Glutamatergic neuron (in vitro differentiated cells): ENCODE results near the gene EGLN3. TPM values are rescaled to one million over a fixed set of nuclear protein-coding genes. Genes with fewer than 3 reads are reported as not detected.
A peak's percentile ranks its signal among the peaks of the same experiment; 100 is the strongest.

ENCODE experiments used
- DNase-seq: peaks from one replicate; pipeline ENCODE4 v3.0.0; 2022
- H3K27ac Mint-ChIP-seq: one replicate; pipeline ENCODE4 v1.8.0; 2020; ENCODE audit warnings: mild to moderate bottlenecking, mixed read lengths, inconsistent platforms; ENCODE audit not compliant: unreplicated experiment
- H3K27me3 Mint-ChIP-seq: one replicate; pipeline ENCODE4 v1.8.0; 2020; ENCODE audit warnings: mild to moderate bottlenecking, moderate library complexity, mixed read lengths, inconsistent platforms; ENCODE audit not compliant: unreplicated experiment
- H3K36me3 Mint-ChIP-seq: one replicate; pipeline ENCODE4 v1.8.0; 2020; ENCODE audit warnings: mild to moderate bottlenecking, mixed read lengths, inconsistent platforms; ENCODE audit not compliant: unreplicated experiment
- H3K4me1 Mint-ChIP-seq: one replicate; pipeline ENCODE4 v1.8.0; 2020; ENCODE audit warnings: mild to moderate bottlenecking, low read depth, mixed read lengths, inconsistent platforms; ENCODE audit not compliant: unreplicated experiment
- H3K4me3 Mint-ChIP-seq: one replicate; pipeline ENCODE4 v1.8.0; 2020; ENCODE audit warnings: mild to moderate bottlenecking, mixed read lengths, inconsistent platforms; ENCODE audit not compliant: unreplicated experiment
- H3K9me3 Mint-ChIP-seq: one replicate; pipeline ENCODE4 v1.8.0; 2020; ENCODE audit warnings: mild to moderate bottlenecking, moderate library complexity, mixed read lengths, inconsistent platforms; ENCODE audit not compliant: unreplicated experiment
- total RNA-seq: library from RNA; stranded (reverse); fragmentation: NEBNext Ultra II Directional; extraction: Animal tissue kit (Norgen Biotek cat#: 25700); gene quantifications from one replicate; pipeline ENCODE4 v1.2.1, GENCODE V29; 2021; ENCODE audit not compliant: unreplicated experiment
- TF ChIP-seq, protein P1 (sequence below): fragments of 200-600 bp; sonication (generic); IDR thresholded peaks from one replicate; pipeline ENCODE4 v1.5.0; 2021; ENCODE audit not compliant: partially characterized antibody, unreplicated experiment

The EGLN3 gene
- total RNA-seq, 1 donor from 2014 or later, result 1.9 TPM

GRCh38 chr14:33943096-33943883 lies 7.6 kb downstream of the EGLN3 start:
- H3K27me3 Mint-ChIP-seq, result no peaks in the 10 kb centered on the region
- H3K36me3 Mint-ChIP-seq, result no peaks in the 10 kb centered on the region
- H3K27ac Mint-ChIP-seq, result no peak overlapping the region
- H3K9me3 Mint-ChIP-seq, result no peaks in the 10 kb centered on the region
- peaks cover 2% of the 10 kb centered on the region for H3K4me1 Mint-ChIP-seq
- H3K4me3 Mint-ChIP-seq, result no peak overlapping the region
- TF ChIP-seq, protein P1, sequence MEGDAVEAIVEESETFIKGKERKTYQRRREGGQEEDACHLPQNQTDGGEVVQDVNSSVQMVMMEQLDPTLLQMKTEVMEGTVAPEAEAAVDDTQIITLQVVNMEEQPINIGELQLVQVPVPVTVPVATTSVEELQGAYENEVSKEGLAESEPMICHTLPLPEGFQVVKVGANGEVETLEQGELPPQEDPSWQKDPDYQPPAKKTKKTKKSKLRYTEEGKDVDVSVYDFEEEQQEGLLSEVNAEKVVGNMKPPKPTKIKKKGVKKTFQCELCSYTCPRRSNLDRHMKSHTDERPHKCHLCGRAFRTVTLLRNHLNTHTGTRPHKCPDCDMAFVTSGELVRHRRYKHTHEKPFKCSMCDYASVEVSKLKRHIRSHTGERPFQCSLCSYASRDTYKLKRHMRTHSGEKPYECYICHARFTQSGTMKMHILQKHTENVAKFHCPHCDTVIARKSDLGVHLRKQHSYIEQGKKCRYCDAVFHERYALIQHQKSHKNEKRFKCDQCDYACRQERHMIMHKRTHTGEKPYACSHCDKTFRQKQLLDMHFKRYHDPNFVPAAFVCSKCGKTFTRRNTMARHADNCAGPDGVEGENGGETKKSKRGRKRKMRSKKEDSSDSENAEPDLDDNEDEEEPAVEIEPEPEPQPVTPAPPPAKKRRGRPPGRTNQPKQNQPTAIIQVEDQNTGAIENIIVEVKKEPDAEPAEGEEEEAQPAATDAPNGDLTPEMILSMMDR, result no peak
- DNase-seq, result no peak

GRCh38 chr14:33941718-33942117 lies 9.2 kb downstream of the EGLN3 start:
- TF ChIP-seq, protein P1, result no peak
- Mint-ChIP-seq H3K27ac (no peak overlapping the region), H3K4me1 (peaks cover 4% of the 10 kb centered on the region), H3K9me3 (no peaks in the 10 kb centered on the region), H3K36me3 (no peaks in the 10 kb centered on the region), H3K27me3 (no peaks in the 10 kb centered on the region), H3K4me3 (no peak overlapping the region)
- no peak for DNase-seq

GRCh38 chr14:33940561-33941011 lies 10.3 kb downstream of the EGLN3 start:
- H3K27ac Mint-ChIP-seq, result no peak overlapping the region
- TF ChIP-seq, protein P1, result no peak

DNA sequence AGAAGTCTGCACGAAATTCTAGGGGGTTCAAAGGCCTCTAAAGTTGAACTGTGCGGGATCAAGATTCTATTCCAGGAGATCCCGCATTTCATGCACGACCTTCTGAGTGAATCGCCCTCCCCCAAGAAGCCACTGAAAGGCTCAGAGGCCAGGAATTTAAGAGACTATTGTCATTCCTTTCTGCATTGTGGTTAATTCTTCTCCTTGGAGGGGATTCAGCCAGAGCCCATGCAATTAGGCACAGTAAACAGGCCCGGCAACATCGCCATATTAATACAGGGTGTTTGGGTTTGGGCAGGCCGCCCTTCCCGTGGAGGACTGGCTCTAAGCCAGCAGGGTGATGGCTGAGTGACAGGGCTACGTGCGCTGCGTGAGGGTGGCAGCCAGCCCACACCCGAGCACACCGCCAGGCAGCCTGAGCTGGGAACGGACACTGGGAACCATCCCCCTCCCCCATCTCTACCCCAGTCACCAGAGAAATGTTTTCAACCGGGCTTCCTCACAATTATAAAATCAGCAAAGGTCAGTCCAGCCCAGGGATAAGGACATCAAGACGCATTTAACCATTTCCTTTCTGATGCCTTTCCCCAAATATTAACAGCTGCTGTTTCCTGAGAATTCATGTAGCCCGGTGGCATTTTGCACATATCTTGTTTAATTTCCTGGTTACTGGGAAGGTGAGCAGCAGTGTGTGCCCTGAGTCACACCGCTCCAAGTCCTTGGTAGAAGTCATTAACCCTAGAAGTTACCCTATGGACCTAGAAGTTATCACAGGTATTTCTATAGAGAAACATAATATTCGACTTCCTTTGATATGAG lies 12.5 kb downstream of the EGLN3 start:
- Mint-ChIP-seq H3K36me3 (no peaks in the 10 kb centered on the region), H3K4me3 (no peak overlapping the region), H3K27me3 (peaks cover 2% of the 10 kb centered on the region), H3K27ac (no peak overlapping the region), H3K9me3 (no peaks in the 10 kb centered on the region), H3K4me1 (peaks cover 4% of the 10 kb centered on the region)
- TF ChIP-seq, protein P1, result no peak
- DNase-seq, result peak; percentile 40

More at GRCh38 chr14:33940561-33941011, 10.3 kb downstream of the EGLN3 start:
- Mint-ChIP-seq H3K9me3 (no peaks in the 10 kb centered on the region), H3K4me1 (peaks cover 4% of the 10 kb centered on the region), H3K36me3 (no peaks in the 10 kb centered on the region), H3K4me3 (no peak overlapping the region), H3K27me3 (peaks cover 1% of the 10 kb centered on the region)
- no peak for DNase-seq

DNA sequence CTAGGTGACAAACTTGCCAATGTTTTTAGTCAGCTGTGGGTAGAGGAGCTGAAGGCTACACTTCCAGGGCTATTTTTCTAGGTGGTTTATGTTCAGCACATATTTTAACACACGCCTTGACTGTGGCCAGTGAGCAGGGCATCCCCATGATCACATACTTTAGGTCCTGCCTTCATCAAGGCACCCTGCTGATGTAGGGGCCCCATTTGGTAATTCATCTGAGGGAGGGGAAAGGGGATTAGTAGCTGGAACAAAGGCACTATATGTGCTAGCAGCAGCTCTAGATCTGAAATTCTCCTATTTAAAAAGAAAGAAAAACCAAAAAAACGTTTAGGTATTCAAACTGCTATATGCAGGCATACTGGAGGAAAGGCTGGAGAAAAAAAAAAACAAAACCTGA lies 14.5 kb downstream of the EGLN3 start:
- H3K4me1 Mint-ChIP-seq, result peaks cover 4% of the 10 kb centered on the region
- H3K36me3 Mint-ChIP-seq, result no peaks in the 10 kb centered on the region
- peaks cover 2% of the 10 kb centered on the region for H3K27me3 Mint-ChIP-seq
- no peak overlapping the region for H3K4me3 Mint-ChIP-seq
- H3K27ac Mint-ChIP-seq, result no peak overlapping the region
- DNase-seq, result no peak
- H3K9me3 Mint-ChIP-seq, result no peaks in the 10 kb centered on the region
- TF ChIP-seq, protein P1, result no peak
